AG08396 (cell line): ENCODE measurements around the gene MEGF6.

Source experiments
- DNase-seq: peaks from one replicate; pipeline ENCODE4 v3.0.0; 2012; ENCODE audit warnings: low spot score, mixed read lengths

The MEGF6 gene

GRCh38 chr1:3645666-3646355 is 34.5 kb upstream of the MEGF6 start:
- no peak for DNase-seq

GRCh38 chr1:3645247-3645646 is 33.9 kb upstream of the MEGF6 start:
- no peak for DNase-seq

GRCh38 chr1:3644273-3644672 is 33.0 kb upstream of the MEGF6 start:
- no peak for DNase-seq

- no peak for DNase-seq
Observed at GRCh38 chr1:3642919-3643675, 31.8 kb upstream of the MEGF6 start.

GRCh38 chr1:3641816-3642215 is 30.5 kb upstream of the MEGF6 start:
- no peak for DNase-seq

GRCh38 chr1:3641046-3641760 is 29.9 kb upstream of the MEGF6 start:
- DNase-seq: no peak

- DNase-seq: no peak
Observed at GRCh38 chr1:3640121-3640837, 29.0 kb upstream of the MEGF6 start.

GRCh38 chr1:3639397-3639911 is 28.1 kb upstream of the MEGF6 start:
- no peak for DNase-seq

GRCh38 chr1:3638676-3639075 is 27.4 kb upstream of the MEGF6 start:
- DNase-seq: no peak

- no peak for DNase-seq
Observed at GRCh38 chr1:3638027-3638426, 26.7 kb upstream of the MEGF6 start.

- no peak for DNase-seq
Observed at GRCh38 chr1:3636531-3636930, 25.2 kb upstream of the MEGF6 start.

GRCh38 chr1:3636080-3636479 is 24.8 kb upstream of the MEGF6 start:
- DNase-seq: no peak

- DNase-seq: no peak
Observed at GRCh38 chr1:3634059-3634800, 22.9 kb upstream of the MEGF6 start.

GRCh38 chr1:3633344-3634058 is 22.2 kb upstream of the MEGF6 start:
- no peak for DNase-seq

GRCh38 chr1:3632716-3633343 is 21.5 kb upstream of the MEGF6 start:
- DNase-seq: no peak

GRCh38 chr1:3632298-3632697 is 21.0 kb upstream of the MEGF6 start:
- no peak for DNase-seq

- no peak for DNase-seq
Observed at GRCh38 chr1:3631320-3632260, 20.3 kb upstream of the MEGF6 start.

- DNase-seq: no peak
Observed at GRCh38 chr1:3630914-3631313, 19.6 kb upstream of the MEGF6 start.

GRCh38 chr1:3630161-3630611 is 18.9 kb upstream of the MEGF6 start:
- no peak for DNase-seq
